GM18858 (cell line): Measurements from ENCODE around the gene ADGRV1.
"Not testable (repeated sequence)": the region's sequence is repeated elsewhere in the genome, so short reads cannot be mapped to it uniquely, and the experiment has no call there.

Source experiments
- ATAC-seq: cut with Tn5 transposase; IDR thresholded peaks from one replicate; pipeline ENCODE4 v1.9.1; 2021; ENCODE audit not compliant: unreplicated experiment

Gene ADGRV1

DNA sequence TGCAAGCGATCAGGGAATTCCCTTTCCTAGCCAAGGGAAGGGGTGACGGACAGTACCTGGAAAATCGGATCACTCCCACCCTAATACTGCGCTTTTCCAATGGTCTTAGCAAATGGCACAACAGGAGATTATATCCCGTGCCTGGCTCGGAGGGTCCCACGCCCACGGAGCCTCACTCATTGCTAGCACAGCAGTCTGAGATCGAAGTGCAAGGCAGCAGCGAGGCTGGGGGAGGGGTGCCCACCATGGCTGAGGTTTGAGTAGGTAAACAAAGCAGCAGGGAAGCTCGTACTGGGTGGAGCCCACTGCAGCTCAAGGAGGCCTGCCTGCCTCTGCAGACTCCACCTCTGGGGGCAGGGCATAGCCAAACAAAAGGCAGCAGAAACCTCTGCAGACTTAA lies 411.3 kb downstream of the ADGRV1 start:
- not testable (repeated sequence) for ATAC-seq

DNA sequence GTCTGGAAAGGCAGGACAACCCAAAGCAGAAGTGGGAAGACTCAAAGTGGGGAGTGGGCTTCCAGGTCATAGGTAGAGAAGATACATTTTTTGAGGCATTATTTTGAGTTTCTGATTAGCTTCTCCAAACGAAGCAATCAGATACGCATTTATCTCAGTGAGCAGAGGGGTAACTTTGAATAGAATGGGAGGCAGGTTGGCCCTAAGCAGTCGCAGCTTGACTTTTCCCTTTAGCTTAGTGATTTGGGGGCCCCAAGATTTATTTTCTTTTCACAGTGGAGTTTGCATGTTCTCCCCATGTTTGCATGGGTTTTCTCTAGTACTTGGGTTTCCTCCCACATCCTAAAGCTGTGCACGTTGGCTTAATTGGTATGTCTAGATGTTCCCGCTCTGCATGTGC lies 422.6 kb downstream of the ADGRV1 start:
- no peak for ATAC-seq

DNA sequence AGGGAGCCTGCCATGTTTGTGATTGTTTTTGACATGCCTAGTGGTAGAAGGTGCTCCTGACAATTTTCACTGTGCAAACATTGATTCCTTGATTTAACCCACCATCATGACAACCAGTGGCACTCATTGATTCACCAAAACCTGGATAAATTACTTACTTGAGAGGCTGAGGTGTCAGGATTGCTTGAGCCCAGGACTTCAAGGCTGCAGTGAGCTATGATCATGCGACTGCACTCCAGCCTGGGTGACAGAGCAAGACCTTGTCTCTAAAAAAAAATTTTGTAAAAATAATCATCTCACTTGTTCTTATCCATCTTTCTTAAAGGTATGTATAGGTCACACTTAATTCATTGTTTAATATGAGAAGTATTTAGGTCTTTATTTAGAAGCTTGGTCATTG lies 423.2 kb downstream of the ADGRV1 start:
- no peak for ATAC-seq

DNA sequence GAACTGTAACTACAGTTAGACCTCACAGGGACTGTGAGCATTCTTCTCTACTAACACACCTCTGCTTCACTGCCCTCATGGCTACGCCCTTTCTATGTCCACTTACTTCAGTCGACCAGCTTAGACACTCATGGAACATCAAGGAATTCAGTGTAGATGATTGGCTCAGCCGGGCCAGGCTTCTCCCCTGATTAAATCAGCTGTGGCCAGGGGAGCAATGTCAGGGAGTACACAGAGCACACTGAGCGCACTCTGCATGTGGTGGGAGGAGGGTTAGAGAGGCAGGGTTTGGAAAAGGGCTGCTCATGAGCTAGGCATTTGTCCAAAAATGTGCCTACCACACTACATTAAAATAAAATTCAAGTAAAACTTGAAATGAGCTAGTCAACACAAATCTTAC lies 424.0 kb downstream of the ADGRV1 start:
- no peak for ATAC-seq

DNA sequence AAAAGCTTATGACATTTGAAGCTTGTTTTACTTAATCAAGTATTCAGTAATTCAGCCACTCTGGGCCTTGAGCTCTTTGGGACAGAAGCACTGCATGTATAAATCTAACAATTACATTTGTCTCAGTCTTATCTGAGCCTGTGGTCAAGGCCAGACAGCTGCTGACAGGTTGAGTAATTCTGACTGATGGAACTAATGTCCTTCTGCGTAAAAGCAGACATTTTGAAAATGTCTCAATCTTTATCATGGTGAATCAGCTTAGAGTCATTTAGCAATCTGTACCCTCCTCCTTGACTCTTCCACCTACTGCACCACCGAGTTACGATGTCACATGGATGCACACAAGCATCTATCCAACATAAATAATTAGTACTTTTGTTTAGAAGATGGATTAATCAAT lies 424.6 kb downstream of the ADGRV1 start:
- no peak for ATAC-seq

DNA sequence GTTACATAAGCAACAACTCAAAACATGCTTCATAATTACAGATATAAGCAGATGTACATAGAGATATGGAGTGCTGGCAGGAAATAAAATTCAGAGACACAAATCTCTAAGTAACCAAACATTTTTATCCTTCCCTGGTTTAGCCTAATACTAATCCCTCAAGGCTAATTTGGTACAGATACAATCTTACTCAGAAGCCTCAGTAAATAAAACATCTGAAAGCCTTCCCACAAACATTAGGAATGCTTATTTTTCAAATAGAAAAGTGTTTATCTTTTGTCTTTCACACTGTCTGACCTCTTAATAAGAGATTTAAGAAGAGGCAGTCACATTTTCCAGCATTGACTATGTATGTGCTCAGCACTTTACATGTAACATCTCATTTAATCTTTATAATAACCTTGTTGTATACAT lies 425.1 kb downstream of the ADGRV1 start:
- no peak for ATAC-seq

DNA sequence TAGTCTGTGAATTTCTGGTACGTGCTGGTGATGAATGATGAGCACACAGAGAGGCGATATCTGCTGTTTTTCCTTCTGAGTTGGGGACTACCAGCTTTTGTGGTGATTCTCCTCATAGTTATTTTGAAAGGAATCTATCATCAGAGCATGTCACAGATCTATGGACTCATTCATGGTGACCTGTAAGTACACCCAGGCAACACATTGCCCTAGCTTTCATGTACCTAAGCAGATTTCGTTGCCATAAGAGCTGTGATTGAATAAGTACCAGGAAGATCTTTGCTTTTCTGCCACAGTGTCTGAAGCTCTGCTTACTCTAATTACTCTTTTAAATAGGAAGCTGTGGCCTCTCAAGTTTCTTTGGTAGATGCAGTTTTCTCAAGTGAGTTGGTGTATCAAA lies 426.7 kb downstream of the ADGRV1 start:
- no peak for ATAC-seq

DNA sequence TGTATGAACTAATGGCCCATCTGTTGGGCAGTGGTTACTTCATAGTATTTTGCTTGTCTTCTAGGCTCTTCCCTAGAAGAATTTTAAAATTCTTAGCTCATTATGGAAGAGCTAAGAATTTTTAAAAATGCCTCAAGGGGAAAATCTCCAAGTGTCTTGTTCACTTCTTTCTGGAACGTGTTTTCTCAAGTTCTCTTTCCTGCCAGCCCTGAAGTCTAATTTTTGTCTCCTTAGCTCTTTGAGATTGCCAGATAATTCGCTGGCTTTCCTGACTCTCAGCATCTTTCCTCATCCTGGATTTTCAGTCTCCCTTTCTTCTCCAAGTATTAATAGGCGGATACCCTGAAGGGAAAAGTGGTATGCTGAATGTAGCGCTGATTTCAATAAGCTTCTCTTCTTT lies 429.1 kb downstream of the ADGRV1 start:
- no peak for ATAC-seq

DNA sequence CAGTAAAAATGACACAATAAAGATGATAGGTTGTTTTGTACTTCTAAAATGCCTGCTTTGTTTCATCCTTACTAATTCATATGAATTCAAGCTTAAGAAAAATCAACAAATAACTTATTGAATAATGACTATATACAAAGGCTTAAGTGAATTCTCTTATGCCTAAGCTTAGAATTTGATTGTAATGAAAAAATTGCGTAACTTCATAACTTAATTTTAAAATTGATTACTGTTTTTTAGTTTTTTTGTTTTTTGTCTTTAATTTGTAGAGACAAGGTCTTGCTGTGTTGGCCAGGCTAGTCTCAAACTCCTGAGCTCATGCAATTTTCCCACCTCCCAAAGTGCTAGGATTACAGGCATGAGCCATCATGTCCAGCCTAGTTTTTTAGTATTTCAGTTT lies 432.6 kb downstream of the ADGRV1 start:
- ATAC-seq = no peak

DNA sequence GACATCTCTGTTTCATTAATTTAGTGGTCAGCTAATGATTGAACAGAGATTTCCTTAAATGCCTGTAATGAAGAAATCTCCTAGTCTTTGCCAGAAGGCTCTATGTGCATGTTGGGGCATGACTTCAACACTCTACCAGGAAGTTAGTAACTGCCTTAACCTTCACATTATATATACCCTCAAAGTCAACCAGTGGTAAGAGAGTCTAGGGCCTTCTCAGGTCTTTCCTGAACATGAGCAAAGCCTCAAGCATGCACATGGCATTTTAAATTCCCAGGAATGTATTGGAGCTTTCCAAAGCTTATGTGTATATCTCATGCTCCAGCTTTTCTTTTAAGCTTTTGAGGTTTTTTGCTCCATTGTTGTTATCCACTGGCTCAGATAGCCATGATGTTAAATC lies 436.2 kb downstream of the ADGRV1 start:
- no peak for ATAC-seq

DNA sequence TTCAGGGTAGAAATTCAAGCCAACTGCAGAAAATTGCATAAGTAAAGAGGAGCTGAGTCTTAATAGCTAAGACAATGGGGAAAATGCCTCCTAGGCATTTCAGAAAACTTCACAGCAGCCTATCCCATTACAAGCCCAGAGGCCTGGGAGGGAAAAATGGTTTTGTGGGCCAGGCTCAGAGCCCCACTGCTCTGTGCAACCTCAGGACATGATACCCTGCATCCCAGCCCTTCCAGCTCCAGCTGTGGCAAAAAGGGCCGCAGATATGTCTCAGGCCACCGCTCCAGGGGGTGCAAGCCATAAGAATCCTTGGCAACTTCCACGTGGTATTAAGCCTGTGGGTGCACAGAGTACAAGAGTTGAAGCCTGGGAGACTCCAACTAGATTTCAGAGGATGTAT lies 437.5 kb downstream of the ADGRV1 start:
- ATAC-seq = no peak

DNA sequence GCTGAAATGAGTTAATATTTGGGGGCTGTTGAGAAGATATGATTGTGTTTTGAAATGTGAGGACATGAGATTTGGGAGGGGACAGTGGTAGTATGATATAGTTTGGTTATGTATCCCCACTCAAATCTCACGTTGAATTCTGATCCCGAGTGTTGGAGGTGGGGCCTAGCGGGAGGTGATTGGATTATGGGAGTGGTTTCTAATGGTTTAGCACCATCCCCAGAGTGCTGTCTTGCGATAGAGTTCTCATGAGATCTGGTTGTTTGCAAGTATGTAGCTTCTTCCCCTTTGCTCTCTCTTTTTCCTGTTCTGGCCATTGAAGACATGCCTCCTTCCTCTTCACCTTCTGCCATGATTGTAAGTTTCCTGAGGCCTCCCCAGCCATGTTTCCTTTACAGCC lies 438.5 kb downstream of the ADGRV1 start:
- ATAC-seq = no peak

DNA sequence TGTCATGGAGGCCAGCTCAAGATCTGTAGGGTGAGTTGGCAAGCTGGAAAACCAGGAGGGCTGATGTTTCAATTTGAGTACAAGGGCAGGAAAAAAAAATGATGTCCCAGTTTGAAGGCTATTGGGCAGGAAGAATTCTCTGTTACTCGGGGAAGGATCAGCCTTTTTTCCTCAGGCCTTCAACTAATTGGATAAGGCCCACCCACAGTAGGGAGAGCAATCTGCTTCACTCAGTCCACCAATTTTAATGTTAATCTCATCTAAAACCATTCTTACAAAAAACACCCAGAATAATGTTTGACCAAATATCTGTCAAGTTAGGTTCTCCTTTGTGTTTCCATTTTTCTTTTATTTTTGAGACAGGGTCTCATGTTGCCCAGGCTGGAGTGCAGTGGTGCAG lies 442.1 kb downstream of the ADGRV1 start:
- ATAC-seq = no peak

DNA sequence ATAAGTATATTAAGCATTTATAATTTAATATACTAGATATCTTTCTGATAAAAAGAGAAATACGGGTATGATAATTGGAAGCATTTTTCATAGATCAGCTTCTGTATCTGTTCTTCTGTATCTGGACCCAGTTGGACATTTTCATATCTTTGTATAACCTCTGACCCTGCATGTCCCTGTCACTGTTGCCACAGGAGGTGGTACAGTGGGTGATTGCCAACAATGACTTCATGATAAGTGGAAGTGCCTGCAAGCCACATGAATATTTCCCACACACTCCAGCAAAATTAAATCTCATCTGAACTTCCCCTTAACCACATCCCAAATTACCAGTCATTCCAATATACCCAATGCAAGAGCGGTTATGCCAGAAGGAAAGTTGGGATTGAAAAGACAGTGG lies 448.1 kb downstream of the ADGRV1 start:
- ATAC-seq = no peak

DNA sequence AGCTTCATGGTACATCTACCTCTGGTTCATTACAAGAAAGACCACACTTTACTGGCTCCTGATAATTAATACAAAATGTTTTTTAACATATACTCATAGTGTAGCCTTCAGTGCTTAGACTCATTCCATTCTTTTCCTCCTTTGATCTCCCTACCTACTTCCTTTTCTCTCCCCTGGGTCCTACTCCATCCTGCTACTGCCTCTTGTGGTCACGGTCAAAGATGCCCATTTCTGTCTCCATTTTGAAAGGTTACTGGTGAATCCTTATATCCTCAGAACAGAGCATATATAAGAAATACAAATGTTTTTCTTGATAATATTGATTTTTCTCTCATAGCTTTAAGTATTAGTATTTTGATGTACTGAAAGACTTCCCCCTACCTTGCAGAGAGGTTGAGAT lies 448.7 kb downstream of the ADGRV1 start:
- no peak for ATAC-seq

DNA sequence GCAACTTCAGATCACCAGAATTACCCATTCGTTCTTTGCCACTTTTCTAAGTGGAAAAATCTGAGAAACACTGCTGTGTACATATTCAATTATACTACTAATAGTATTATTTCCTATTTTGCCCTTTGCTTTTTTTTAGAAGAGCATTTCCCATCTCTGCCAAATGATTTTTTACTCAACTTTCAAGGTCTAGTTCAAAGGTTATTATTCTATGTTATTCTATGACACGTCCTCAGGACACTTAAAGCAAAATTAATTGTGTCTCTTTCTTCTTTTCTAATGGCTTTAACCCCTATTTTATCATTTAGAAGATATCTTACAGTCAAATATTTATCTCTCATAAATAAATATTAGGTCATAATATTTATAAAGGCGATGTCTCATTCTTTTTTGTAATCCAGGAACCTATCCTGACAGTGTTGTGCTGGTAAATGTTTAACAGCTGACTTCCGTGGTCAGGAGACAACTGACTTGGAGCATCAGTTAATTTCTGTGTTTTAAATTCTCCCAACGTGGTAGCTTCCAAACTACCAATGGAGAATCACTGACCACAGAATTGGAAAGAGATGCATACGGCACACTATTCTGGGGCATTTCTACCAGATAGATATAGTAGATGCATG lies 449.3 kb downstream of the ADGRV1 start:
- no peak for ATAC-seq

DNA sequence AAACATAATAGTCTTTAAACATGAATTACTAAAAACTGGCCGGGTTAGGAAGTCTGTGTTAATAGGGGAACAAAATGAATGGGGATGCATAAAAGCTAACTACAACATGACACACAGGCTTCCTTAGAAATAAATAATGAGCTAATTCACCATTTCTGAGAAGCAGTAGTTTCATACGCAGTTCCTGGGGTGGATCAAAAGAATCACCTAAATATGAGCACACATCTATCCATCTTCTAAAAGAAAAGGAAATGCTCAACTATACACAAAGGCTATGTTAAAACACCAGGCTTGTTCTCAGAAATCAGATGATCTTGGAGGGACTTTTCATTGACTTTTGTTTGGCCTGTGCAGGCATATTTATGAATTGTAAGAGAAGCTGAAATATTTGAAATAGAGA lies 451.5 kb downstream of the ADGRV1 start:
- ATAC-seq = no peak

DNA sequence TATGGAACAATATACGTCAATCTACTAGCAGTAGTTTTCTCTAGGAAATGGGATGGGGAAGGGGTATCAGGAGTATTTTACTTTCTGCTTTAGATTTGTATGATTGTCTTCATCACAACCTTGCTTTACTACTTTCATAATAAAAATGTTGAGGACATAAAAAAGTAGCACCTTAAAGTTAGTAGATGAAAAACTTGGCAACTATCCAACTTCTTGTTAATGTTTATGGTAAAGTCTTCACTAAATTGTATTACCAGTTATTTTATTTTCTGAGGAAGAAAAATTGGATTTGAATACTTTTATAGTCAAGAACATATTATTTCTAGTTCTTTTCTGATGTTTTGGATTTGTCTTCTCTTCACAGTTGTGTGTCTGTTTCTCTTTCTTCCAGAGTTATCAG lies 452.4 kb downstream of the ADGRV1 start:
- ATAC-seq = no peak

DNA sequence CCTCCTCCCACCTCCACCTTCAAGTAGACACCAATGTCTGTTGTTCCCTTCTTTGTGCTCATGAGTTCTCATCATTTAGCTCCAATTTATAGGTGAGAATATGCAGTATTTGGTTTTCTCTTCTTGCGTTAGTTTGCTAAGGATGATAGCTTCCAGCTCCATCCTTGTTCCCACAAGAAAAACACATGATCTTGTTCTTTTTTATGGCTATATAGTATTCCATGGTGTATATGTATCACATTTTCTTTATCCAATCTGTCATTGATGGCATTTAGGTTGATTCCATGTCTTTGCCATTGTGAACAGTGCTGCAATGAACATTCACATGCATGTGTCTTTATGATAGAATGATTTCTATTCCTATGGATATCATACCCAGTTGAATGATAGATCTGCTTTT lies 454.3 kb downstream of the ADGRV1 start:
- not testable (repeated sequence) for ATAC-seq

DNA sequence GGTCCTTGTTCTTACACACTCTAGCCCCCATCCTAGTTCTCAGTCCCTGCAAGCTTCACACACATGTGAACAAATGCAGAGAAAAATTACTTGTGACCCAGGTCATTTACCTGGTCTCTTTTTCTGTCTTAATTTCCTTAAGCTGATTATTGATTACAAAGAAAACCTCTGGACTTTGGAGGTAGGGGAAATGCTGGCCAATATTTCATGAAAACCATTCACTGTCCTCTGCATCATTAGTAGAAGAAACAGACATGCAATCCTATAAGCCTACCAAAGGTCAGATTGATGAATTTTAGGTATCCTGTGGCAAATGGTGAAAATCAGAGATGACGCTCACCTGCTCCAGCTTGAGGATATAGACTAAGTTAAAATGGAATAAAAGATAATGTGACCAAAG lies 457.7 kb downstream of the ADGRV1 start:
- no peak for ATAC-seq

DNA sequence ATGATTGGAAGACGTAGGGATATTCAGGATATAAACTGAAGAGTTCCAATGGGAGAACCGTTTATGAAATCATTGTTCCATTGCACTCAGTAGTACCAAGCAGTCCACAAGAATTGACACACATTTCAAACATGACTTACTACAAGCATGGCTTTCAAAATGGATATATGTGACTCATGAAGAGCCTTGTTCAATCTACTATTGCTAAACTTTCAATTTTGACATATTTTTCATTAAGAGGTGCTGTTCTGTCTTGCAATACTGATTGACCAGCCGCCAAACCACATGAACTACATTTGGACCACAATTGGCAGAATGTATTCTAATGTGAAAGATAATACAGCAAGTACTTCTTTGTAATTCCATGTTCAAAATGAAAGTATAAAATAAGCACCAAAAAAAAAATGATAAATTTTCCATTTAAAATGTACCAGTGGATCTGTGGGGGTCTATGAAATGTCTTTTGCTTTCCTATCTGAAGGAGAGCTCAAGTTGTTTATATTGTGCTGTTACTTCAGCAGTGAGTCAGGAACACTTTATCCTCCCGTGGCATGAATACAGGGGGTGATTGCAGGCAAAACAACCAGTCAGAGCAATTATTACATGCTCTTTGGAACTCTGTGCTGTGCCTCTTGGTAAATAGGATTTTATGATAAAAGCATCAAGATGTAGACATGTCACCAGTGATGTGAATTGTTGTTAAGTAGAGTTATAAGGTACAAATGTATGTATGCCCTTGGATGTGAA lies 458.5 kb downstream of the ADGRV1 start:
- ATAC-seq = no peak

DNA sequence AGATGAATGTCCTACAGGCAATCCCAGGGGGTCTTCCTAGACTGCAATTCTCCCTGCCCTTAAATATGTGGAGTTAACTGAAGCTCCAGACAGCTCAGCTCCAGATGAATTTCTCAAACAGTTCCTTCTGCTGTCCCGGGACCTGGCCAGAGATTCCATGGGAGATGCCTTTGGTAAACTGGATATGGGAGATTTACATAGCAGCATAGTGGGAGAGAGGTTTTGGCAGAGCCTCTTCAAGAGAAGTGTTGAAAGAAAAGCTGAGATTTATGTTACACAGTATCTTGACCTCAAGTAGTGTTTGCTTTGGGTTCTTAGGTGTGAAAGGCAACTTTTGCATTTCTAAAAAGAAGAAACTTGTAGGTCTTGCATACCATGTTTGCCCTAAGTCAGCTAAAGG lies 459.6 kb downstream of the ADGRV1 start:
- no peak for ATAC-seq
